Superior temporal gyrus (tissue), 1 donor: ENCODE data around the gene ALG14.
"Not testable (repeated sequence)": the region's sequence is repeated elsewhere in the genome, so short reads cannot be mapped to it uniquely, and the experiment has no call there.

Source experiments
- DNase-seq: peaks from one replicate; pipeline ENCODE4 v3.0.0-alpha.2; 2016; ENCODE audit errors: extremely low spot score

Gene ALG14

DNA sequence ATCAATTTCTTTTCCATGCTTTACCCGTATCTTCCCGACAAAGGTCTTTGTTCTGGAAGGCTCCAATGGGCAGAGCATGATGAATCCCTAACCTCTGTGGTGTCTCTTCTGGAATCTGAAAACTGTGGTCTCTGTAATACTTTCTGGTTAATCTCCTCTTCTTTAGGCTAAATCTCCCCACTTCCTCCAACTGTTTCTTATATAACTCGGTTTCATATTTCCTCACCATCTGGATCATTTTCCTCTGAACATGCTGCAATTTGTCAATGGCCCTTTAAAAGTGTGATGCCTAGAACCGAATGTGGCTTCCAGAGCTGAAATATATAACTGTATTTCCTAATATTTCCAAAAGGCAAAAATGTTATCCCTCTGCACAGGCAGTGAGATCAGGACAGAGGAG, 66.1 kb downstream of the ALG14 start:
- DNase-seq: peak; percentile 60

DNA sequence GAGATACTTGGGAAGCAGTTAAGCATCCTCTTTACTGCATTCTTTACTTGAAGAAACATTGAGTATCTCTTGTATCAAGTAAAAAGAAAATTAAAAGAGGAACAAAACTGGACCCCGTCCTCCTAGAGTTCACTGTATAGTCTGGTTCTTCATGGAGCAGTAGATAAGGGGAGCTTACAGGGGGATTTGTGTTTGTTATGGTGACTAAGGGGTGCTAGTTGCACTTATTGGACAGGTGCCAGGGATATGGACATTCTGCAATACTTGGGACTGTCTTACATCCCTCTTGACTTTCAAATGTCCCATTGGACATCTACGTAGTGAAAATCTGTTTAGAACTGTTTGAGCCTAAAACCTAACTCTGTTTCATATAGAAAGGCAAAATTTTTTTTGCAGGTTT, 67.2 kb downstream of the ALG14 start:
- DNase-seq: no peak

DNA sequence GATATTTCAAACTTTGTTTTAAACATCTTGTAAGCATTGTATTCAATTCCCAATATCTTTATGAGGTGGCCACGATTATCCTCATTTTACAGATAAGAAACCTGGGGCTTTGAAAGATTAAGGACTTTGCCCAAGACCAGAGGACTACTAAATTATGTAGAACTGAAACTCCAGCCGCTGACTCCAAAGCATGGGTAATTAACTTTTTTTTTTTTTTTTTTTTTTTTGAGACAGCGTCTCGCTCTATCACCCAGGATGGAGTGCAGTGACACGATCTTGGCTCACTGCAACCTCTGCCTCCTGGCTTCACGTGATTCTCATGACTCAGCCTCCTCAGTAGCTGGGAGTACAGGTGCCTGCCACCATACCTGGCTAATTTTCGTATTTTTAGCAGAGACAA, 68.7 kb downstream of the ALG14 start:
- DNase-seq: no peak

DNA sequence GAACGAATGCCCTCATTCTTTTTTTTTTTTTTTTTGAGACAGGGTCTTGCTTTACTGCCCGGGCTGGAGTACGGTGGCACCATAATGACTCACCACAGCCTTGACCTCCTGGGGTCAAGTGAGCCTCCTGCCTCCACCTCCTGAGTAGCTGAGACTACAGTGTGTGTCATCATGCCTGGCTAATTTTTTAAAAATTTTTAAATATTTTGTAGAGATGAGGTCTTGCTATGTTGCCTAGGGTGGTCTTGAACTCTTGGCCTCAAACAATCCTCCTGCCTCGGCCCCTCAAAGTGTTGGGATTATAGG, 69.4 kb downstream of the ALG14 start:
- DNase-seq: no peak

DNA sequence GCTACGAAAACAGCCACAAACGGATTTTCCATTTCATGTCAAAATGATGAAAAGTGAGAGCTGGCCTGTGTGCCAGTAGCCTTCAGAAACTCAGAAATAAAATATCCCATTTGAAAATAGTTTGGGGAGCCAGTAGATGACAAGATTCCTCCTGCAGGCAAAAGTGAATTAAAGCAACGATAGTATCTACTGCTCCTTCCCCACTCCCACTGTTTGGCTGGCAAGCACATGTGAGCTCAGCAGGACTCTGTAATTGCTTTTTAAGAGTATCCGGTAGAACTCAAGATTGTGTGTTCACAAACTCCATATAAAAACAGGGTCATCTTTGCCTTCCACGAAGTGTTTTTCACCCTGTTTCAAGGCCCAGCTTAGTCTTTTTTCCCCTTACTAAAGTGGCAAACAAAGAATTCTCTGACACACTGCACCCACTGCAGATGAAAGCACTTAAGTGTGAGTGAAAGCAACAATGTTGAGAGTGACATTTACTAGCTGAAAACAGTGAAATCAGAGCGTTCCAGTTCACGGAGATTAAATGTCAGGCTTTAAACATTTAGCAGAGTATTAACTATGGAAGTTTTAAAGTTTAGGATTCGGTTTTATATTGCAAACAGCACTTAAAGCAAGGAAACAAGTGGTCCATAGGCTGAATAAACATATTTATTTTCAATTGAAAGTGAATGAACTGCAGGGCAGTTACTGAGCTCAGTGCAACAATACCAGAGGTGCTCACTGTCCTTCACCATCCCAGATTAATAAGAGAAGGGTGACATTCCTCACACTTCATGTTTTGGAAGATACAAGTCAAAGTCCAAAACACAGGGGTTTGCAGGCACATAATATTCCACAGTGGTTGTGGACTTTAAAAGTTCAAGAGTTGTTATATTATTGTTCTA, 70.0 kb downstream of the ALG14 start:
- no peak for DNase-seq

DNA sequence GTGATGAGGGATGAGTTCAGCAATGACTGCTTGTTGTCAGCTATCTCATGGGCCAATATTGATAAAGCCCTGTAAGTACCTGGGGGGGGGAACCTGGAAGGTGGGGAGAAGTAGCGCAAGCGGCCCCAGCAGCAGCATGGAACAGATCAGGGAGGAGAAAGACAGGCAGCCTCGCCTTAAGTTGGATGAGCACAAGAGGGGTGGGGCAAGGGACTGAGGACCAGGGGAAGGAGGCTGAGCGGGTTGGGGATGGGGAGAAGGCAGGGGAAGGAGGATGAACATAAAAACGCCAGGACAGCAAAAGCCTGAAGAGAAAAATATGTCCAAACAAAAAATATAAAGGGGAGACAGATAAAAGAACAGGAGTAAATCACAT, 70.6 kb downstream of the ALG14 start:
- no peak for DNase-seq

DNA sequence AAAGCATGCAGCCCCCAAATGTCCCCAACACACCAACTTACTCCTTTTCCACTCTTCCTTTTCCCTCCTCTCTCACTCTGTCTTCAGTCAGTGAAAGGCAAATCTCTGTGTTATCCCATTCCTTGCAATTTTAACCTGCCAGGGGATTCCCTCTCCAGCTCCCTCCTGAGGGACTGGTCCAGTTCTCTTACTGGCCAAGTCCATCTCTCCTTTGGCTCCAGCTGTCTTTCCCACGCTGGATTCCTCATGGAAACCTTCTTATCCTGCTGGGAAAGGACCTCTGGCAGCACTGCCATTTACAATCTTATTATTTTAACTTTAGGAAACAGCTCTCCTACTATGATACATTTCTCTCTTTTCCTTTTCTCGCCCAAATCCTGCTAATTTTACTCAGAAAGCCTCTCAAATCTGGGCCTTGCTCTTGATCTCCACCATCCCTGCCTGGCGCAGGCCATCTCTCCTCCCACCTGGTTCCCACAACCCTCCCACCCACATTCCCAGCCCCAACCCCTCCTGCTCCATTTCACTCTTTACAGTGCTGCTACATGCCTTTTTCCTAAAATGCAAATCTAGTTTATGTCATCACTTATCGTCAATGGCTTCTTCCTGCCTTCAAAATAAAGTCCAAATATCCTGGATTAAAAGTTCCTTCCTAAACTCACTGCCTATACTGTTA, 73.2 kb downstream of the ALG14 start:
- no peak for DNase-seq

DNA sequence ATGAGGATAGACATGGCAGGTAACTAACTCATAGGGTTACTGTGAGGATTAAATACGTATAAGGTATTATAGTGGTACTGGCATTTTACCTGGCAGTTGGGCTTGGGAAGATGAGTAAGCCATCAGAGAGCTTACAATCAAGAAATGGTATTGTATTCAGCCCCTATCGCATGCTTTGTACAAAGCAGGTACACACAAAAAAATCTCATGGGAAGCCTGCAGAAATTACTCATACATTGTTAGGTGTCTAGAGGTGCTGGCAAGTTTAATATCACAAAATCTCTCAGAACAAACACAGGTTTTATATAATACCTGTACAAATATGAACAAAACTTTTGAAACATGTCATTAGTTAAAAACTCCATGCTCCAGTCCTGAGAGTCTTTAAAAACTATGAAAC, 74.0 kb downstream of the ALG14 start:
- no peak for DNase-seq

DNA sequence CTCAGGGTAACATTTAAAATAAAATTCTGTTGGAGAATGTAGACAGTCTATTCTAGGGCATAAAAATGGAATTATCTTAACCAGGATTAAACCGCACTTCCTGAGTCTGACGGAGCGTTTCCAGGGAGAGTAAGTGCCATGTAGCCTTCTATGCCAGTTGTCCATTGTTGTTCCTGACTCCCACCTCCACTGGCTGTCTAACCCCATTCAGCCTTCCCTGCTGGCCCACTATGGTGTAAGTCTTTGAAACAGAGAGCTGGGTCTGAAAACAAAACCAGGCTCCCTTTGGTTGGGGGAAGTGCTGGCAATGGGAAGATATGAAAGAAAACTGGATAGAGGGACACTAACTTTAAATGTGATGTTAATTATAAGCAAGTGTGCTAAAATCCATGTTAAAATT, 74.6 kb downstream of the ALG14 start:
- no peak for DNase-seq

DNA sequence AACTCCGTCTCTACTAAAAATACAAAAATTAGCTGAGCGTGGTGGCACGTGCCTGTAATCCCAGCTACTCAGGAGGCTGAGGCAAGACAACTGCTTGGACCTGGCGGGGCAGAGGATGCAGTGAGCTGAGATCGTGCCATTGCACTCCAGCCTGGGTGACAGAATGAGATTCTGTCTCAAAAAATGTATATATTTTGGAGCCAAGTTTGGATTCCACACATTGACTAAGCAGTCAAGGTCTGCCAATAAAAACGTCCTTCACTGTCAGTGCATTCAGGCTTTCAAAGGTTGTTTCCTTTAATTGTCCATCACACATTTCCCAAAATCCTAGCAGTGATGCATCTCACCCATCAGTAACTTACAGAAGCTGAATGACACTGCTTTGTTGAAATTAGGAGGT, 77.2 kb downstream of the ALG14 start:
- DNase-seq: not testable (repeated sequence)

DNA sequence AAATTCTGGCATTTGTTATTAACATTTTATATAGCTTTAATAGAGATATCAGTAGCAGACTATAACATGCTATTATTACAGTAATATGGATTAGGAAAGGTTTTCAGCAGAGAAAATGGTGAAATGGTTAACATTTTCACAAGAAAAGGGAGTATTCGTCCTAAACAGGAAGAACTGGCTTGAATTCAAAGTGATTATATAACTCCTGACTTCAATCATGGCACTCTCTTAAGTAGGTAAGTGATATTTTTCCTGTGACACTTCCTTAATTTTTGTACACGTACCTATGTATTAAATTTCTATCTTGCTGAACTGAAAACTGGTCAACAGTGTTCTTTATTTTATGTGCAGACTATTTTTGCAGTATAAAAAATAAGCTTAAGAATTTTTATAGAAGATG, 77.9 kb downstream of the ALG14 start:
- DNase-seq: no peak

DNA sequence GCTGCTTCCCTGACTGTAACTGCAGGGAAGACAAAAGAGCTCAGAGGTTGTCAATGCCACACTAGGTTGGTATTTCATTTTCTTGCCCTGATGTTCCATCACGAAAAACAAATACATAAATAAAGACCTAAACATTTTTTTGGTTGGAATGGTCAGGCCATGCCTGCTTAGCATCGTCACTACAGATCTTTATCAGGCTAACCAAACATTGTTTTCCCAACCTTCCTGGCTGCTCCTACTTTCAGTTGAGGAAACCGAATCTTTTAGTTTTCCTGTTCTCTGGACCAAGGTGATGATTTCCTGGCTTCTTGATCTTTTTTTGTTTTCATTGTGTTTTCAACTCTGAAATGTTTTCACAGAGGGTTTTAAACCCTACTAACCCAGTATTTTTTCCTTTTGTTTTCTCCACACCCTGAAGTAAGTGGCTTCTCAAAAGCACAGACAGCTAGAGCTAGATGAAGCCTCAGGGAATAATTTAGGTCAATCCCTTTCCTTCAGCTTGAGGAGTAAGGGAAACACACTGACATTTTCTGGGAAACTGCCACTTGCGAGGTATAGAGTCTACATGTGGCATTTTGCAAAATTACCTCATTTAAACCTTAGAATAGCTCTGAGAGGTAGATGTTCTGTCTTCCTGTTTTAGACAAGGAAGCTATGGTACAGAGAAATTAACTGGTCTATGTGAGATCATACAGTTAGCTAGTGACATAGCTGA, 78.7 kb downstream of the ALG14 start:
- no peak for DNase-seq

DNA sequence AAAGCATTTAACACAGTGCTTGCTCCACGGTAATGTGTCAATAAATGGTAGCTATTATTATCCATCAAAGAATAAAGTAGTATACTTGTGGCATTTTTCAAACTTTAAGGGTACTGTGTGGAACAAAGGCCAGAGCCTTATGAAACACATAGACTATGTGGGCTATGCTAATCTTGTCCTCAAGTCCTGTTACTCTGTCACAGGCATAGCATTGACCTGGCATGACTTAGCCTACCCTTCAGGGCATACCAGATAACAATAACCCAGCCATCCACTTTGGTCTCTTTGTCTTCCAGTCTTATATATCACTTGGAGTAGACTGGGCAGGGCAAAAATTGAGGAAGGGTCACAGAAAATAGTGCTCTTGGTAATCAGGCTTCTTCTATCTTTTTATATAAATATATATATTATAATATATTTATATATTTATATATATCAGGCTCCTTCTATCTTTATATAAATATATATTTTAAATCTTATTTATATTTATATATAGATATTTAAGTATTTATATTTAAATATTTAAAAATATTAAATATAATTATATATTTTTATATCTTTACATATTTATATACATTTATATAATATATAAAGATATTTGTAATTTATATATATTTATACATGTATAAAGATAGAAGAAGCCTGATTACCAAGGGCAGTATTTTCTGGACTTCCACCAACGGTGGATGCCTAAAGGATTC, 79.7 kb downstream of the ALG14 start:
- DNase-seq: no peak

DNA sequence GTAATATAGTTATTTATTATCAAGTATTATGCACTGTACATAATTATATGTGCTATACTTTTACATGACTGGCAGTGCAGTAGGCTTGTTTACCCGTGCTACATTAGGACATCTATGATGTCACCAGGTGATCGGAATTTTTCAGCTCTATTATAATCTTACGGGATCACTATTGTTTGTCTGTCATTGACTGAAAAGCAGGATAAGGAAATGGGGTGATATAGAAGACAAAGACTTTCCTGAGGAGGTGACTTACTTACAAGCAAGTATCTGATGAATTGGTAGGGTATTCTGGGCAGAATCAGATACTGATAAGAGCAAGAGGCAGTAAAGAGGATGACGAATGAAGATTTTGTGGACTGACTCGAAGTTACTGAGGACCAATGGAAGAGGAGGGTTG, 80.6 kb downstream of the ALG14 start:
- DNase-seq: no peak

DNA sequence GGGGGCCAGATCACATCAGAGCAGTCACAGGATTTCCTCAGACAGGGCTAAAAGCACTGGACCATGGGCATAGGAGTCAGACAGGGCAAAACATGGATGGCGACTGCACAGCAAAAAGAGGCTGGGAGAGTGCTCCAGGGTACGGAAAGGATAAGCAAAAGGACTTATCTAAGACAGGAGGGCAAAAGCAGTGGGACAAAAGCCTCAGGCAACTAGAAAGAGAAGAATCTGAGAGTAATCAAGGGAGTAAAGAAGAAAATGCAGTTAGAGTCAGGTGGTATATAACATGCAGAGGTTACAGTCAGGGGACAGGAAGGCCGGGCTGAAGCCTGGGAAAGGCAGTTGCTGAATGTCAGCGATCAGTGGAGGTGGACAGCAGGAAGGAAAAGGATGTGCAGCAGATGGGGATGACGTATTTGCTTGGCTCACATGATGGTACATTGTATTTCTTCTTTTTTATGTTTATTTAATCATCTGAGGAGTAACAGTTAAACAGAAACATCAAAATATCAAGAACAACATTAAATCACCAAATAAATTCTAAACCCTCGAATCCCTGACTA, 82.8 kb downstream of the ALG14 start:
- no peak for DNase-seq

DNA sequence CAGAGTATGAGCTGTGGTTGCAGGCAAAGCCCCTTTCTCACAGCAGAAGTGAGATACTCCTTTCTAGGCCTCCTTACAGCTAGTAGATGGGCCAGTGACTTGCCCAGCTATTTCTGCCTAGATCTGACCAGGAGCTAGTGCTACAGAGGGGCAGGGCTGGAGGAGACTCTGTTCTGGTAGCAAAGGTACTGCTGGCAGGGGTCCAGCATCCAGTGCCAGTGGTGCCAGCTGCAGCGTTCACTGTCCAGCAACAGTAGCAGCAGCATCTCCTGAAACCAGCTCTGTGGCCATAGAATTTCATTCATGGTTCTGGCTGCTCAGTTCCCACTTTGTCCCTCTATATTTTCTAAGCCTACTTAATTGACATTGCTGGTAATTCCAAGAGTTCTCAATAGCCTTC, 83.4 kb downstream of the ALG14 start:
- DNase-seq: no peak

DNA sequence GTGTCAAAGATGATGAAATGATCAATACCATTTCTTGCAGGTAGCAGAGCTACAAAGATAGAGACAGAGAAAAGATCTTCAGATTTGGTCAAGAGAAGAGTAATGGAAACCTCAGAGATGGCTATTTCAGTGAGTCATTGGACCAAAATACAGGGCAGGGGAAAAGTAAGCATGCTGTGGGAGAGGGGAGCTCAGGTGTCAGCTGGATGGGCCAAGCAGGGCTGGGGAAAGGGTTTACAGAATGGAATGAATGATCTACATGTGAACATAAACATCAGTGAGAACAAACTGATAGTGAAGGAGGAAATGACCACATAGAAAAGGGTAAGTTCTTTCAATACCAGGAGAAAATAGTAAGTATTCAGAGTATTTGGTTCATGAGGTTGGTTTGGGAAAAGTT, 84.4 kb downstream of the ALG14 start:
- no peak for DNase-seq

DNA sequence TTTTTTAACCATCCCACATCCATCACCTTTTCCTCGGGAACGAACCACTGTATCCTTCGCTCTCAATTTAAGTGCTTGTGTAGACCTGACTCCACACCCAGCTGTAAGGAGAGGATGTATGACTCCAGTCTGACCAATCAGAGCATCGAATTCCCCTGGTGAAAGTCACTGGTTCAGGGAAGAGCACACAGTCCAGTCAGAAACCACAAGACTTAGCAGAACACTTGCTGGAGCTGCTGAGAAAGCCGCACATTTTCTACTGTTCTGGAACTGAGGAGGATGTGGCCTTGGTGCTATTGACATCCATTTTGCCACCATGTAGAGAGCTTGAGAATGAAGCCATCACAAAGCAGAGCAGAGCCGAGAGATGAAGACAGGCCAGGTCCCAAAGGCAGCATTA, 86.0 kb downstream of the ALG14 start:
- DNase-seq: no peak

DNA sequence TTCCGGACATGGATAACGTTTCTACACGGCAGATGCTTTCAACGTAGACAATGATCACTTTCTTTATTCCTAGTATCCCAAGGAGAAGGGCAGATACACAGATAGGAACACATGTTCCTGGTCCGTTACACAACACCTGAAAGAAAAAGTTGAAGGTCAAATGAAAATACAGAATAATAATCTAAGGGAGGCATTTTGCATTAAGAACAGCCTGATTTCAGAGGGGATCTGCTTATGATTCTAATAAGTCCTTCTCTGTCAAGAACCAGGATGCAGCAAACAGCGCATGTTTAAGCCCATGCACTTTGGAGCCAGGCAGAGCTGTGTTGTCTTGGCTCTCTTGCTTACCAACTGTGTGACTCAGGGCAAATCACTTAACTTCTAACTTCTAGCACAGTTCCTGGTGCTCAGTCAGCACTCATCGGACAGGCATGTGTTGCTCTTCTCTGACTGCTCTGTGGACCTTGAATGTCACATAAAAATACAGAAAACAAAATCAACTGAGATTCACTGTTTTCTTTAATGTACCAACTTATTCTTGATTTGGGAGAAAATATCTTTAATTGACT, 89.5 kb downstream of the ALG14 start:
- no peak for DNase-seq

DNA sequence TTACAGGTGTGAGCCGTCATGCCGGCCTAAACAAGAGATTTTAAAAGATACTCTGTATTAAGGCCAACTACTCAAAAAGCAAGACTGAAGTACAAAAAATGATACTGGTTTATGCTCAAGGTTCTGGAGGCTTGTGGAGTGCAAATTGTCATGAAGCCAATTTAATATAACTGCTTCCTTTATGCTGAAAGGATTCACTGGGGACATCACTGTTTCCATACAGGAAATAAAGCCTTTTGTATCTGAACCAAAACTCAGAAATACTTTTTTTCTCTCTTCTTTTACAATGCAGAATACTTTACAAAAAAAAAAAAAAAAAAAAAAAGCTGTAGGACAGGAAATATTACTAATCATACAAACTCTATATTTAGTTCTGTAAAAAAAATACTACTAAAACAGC, 90.4 kb downstream of the ALG14 start:
- DNase-seq: no peak

DNA sequence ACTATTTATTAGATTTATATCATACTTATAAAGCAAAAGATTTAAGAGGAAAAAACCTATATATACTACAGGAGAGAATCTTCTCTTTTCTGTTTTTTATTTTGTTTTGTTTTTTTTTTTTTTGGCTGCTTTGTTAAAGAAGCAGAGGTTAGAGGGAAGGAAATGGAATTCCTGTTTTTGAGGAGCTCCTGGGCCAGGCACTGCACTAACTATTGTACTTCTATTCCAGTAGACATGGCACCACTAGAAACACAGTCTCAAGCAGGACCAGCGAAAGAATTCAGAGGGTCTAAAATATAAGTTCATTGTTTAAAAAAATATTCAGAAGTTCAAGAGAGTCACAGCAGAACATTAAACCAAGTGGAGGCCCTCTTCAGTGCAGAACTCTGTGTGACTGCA, 91.2 kb downstream of the ALG14 start:
- DNase-seq: no peak
